ENCODE data around the gene LY6G6F.
A peak's percentile ranks its signal among the peaks of the same experiment; 100 is the strongest.

LY6G6F gene

DNA sequence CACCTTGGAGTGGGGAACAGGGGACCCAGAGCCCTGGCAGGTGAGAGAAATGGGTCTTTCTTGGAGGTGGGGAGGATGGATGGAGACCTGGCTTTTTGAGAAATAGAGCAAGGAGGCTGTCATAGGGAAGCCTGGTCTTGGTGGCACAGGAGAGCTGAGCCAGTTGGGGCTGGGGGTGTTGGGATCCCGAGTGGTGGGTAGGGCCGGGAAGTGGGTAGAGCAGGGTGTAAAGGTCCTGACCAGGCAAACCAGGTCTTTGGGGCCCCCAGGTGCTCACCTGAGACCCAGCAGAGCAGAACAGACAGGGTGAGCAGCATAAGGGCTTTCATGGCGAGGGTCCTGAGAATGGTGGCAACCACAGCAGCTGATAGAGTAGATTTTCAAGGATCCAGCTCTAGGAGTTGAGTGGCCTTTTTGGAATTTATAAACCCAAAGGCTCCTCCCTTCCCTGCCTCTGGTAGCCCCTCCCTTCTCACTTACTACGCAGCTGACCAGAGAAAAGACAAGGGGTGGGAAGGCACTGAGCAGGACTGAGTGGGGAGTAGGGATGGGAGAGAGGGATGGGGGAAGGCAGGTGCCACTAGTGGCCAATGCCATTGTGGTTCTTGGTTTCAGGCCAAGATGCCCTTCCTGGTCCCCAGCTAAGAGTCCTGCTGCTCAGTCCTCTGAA, 14.8 kb downstream of the LY6G6F start, which contains the start of gene LY6G6C:
Gene LY6G6C (minus strand): TSS at position 396 of the 670 bp plus-strand sequence. CDS start 67 bp downstream, at position 329.
- DNase-seq (ENCODE audit: low read depth, low spot score), result no peak
- peak within 1 kb of the TSS; percentile 68 for H3K27ac ChIP-seq

DNA sequence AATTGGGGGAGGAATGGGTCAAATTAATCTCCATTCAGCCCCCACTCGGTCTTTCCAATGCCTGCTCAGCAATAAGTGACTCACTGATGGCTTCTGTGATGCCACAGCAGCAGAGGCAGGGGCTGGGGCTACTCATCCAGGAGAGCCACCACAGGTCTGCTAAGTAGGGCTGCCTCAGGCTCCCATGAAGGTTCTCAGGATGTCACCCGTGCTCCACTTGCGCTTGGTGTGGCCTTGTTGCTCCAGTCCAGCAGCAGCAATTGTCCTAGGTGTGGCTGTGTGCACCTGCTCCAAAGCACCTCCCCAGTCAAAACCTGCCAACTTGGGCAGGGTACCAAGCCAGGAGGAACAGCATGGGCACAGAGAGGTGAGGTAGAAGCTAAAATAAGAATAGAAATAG, 15.5 kb downstream of the LY6G6F start:
- no peak for DNase-seq (ENCODE audit: low read depth, low spot score)
- no peak overlapping the region for H3K27ac ChIP-seq

DNA sequence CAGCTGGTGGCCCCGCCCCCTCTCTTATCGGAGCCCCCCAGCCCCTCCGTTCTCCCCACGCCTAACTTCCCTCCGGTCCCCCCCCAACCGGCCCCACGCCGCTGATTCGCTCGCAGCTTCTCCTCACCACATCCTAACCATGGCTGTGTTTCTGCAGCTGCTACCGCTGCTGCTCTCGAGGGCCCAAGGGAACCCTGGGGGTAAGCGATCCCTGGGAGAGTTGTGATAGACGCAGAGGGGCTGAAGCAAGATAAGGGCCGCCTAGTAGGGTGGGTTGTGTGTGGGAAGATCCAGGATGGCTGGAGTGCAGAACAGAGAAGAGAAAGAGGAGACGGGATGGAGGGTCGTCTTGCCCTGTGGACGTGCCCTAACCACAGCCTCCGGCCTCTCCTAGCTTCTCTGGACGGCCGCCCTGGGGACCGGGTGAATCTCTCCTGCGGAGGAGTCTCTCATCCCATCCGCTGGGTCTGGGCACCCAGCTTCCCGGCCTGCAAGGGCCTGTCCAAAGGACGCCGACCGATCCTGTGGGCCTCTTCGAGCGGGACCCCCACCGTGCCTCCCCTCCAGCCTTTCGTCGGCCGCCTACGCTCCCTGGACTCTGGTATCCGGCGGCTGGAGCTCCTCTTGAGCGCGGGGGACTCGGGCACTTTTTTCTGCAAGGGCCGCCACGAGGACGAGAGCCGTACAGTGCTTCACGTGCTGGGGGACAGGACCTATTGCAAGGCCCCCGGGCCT, 16.7 kb downstream of the LY6G6F start, which contains the start of gene MPIG6B:
Gene MPIG6B (plus strand): TSS at position 129 of the 735 bp plus-strand sequence. CDS start 11 bp downstream, at position 140.
- no peak within 1 kb of the TSS for H3K27ac ChIP-seq
- DNase-seq (ENCODE audit: low read depth, low spot score), result no peak

DNA sequence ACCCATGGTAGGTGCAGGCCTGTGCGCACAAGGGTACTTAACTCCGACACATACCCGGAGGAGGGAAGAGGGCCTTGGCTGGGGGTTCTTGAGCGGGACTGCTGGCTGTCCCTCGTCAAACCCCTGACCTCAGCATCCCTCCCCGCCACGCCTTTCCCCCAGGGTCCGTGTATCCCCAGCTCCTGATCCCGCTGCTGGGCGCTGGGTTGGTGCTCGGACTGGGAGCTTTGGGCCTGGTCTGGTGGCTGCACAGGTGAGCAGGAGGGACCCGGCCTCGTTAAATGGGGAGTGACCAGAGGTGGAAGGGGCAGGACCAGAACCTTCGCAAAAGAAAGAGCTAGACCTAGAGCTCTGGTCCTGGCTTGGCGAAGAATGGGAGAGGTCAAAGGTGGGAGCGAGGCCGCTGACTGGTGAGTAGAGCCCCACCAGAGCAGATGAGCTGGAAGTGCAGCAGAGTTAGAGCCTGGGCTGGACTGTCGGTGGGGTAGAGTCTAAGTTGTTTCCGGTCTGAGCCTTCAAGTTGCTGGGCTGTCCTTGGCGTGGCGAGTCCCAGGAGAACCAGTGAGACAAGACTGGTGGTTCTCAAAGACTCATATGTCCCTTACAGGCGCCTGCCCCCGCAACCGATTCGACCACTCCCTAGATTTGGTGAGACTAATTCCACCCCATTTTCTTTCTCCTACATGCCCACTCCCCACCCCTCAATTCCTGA, 17.5 kb downstream of the LY6G6F start:
- no peak for DNase-seq (ENCODE audit: low read depth, low spot score)
- H3K27ac ChIP-seq, result no peak overlapping the region

DNA sequence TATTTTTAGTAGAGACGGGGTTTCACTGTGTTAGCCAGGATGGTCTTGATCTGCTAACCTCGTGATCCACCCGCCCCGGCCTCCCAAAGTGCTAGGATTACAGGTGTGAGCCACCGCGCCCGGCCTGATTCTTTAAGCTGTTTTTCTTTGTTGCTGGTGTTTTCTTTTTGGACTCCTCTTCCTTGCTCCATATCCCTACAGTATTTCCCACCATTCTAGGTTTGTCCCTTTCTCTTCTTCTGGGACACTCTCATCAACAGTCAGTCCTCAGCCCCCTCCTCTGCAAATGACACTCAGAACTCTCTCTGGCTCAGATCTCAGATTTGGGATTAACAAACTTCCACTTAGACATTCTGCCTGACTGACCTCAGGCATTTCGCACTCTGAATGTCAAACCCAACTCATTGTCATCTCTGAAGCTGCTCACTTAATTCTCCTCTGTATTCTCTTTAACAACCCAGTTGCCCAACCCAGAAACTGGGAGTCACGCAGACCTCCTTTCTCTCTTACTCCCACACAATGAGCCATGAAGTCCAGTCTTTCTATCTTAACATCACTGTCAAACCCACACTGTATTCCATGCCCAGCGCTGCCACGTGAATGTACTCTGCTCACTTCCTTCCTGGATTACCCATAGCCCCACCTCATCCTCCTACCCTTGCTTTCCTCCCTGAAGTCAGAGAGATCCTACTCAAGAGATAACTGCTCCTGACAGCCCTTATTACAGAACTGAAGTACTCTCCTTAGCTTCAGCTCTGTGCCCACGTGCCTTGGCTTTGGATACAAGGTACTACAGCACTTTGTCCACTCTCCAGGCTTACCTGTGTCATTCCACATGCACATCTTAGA, 19.1 kb downstream of the LY6G6F start:
- no peak overlapping the region for H3K27ac ChIP-seq
- no peak for DNase-seq (ENCODE audit: low read depth, low spot score)

DNA sequence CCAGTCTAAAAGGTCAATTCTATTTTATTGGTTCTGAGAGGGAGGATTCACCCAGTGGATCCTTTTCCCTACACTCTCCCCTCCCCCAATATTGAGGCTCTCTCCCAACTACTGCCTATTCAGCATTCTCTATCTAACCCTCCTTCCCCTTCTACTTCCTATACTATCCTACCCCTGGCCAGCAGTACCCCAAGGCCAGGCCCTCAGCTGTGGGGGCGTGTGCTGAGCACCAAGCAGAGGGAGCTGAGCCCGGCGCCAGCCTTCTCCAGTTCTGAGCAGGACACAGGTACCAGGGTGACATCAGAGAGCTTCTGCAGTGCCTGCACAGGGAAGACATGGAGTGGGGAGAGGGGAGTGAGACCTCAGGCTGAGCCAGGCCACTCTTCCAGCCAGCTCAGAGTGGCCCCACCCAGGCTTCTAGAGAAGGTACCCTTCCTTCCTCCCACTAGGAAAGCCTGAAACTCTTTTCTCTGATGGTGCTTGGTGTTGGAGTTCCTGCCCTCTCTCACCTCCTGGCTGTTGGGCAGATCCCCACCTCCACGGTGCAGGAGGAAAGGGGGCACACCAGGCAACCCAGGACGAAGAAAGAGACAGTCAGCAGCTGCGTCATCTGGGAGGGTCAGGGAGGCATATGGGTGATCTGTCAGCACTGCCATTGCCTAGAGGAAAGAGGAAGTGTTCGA, 20.5 kb downstream of the LY6G6F start:
- no peak overlapping the region for H3K27ac ChIP-seq
- no peak for DNase-seq (ENCODE audit: low read depth, low spot score)

DNA sequence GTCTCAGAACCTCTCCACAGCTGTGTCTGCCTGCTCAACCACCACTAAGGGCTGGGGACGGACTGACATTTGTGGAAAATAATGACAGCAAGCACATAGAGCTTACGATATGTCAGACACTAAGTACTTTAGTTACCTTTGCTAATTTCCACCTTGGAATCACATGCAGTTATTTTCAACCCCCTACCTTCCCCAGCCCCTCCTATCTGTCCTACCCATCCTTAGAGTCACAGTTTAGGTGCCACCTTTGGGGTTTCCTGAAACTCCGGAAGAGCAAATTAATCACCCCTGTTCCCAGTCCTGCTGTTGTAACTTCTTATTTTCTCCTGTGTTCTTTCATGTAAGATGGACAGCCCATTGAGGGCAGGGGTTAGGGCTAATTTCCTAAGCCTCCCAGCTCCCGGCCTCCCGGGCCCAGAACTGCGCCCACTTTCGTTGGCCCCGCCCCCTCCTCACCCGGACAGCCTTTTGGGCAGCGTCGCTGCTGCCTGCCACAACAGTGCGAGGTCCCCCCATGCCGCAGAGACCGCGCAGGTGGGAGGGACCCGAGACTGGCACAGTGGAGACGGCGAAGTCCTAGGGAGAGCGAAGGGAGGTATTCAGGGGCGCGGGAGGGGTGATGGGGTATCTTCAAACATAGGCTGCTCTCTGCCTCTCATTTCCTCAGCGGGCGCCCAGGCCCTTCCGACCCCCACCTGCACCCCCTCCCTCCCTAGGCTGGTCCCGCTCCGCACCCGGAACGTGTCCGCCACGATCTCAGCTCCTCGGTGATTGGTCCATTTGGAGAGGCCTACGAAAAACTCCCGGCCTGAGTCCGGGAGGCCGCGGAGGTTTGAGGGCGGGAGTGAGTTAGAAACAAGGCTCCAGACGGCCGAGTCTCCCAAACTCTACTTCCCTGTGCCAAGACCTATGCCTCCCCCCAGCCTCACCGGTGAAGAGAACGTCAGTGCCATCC, 21.3 kb downstream of the LY6G6F start:
- no peak for DNase-seq (ENCODE audit: low read depth, low spot score)
- no peak overlapping the region for H3K27ac ChIP-seq

DNA sequence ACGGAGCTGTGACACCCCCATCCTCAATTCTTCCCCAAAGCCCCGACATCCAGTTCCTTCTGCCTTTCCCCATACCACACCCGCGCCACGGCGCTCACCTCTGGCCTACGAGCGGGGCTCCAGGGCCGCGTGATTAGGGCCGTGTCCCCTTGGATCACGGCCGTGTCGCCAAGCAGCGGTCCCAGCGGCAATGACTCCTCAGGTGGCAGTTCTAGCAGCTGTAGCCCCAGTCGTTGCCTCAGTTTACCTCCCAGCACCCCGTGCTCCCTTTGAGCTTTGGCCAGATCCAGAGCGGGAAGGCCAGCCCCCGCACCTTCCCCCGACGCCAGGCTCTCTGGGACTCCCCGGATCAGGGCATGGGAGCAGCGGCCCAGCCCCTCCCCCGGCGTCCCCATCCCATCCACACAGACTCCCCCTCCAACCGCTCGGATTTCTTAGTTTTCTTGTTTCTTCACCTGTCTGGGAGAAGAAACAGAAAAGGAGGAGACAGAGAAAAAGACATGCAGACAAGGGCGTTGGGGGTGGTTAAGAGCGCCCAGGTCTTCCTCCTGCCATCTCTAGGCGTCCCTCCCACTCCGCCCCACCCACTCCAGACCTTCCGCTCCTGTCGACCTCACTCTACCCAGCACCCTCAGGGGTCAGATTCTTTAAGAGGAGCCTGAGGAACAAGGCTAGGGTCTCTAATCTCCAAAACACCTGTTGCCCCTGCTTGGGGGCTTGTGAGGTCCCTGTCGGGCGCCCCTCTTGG, 22.3 kb downstream of the LY6G6F start, which contains the start of gene DDAH2:
Gene DDAH2 (minus strand): TSS at position 533 of the 748 bp plus-strand sequence. CDS start 138 bp downstream, at position 395.
- peak within 1 kb of the TSS; percentile 67 for H3K27ac ChIP-seq
- DNase-seq (ENCODE audit: low read depth, low spot score), result no peak

DNA sequence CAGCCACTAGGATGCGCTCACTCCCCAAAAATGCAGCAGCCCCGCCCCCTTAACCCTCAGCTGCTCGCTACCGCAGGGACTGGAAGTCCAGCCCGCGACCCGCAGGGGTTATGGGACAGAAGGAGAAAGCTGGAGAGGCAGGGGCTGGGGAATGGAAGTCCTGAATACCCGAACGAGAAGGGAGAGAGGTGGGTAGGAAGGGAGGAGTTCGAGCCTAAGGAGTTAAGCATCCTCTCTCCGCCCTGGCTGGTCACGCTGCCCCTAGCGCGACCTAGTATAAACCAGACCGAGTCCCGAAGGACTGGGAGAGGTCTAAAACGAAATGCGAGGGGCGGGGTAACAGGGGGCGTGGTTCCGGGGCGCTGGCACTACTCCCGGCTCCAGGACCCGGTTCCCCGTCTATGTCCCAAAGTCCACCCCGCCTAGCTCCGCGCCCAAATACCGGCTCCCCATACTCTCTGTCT, 22.9 kb downstream of the LY6G6F start:
- DNase-seq (ENCODE audit: low read depth, low spot score), result no peak

DNA sequence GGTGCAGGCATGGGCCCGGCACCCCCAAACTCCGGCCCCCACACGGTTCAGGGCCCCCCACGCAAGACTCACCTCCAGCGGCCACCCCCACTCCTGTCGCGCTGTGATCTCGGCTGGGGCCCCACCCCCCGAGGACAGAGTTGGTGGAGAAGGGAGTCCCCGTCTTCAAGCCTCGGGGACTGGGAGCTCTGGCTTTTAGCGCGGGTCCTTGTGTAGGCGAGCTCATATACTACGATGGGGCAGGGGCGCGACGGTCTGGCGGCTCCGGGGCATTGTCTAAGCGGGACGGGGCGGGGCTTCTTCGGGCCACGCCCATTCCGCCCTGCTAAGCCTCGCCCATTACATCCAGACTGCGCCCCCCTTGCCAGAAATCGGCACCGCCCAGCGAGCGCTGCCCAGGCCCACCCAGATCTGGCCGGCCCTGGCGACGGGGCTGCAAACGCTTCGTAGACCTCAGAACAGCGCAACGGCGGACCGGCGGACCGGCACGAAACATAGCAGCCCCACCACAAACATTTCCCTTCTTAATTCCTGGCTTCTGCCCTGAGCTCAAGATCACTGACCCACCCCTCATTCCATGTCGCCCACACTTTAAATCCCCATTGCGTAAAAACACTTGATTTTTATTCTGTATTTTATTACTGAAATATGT, 23.4 kb downstream of the LY6G6F start:
- H3K27ac ChIP-seq, result peak overlapping the region; percentile 67
- DNase-seq (ENCODE audit: low read depth, low spot score), result no peak

More for the DNA sequence above, 22.9 kb downstream of the LY6G6F start:
- peak overlapping the region; percentile 67 for H3K27ac ChIP-seq

DNA sequence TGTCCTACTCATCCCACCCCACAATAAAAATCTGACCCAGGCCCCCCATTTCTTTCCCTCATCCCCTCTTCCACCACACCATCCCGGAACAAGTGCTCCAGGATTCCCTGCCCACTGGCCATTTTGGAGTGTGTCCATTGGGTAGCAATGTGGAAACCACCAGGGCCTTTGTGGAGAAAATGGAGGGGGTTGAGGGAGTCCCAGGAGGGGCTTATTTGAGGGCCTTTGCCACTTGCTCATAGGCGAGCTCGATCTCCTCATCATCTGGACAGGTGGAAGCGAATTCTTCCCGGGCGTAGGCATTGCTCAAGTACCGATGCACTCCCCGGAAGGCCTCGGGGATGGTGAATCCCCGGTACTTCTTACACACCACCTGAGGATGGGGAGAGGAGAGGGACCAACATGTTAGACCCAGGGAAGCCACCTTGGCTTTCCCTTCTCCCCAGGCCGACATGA, 24.0 kb downstream of the LY6G6F start:
- no peak for DNase-seq (ENCODE audit: low read depth, low spot score)
- peak overlapping the region; percentile 67 for H3K27ac ChIP-seq

DNA sequence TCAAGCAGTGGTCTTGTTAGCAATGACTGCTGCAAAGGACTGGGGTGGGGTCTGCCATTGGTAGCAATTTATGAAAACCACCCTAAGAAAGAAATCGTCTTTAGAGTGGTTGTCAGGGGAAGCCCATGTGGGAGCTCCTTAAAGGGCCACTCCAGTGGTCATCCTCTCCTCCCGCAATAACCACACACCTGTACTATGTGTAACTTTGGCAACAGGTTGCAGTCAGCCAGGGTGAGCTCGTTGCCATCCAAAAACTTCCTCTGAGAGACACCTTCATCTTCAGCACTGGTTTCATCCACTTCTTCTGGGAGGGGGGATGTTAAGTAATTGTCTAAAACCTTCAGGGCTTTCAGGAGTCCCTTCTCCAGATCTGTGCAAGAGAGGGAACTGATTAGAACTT, 25.4 kb downstream of the LY6G6F start:
- no peak for DNase-seq (ENCODE audit: low read depth, low spot score)
- no peak overlapping the region for H3K27ac ChIP-seq

DNA sequence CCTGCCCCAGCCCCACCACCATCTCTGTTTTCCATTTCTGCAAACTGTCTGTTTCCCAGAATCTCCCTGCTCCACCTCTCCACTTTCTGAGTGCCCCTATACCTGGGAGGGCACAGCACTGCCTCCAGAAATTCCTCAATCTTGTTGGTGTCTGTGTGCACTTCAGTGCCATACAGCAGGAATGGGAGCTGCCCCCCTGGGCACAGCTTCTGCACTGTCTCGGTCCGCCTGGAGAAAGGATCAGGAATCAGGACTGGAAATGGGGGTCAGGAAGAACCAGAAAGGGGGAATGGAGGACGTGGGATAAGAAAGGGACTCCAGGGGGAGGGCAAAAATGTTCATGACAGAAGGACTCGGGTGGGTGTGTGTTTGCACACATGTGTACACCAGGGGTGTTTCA, 27.1 kb downstream of the LY6G6F start:
- no peak for DNase-seq (ENCODE audit: low read depth, low spot score)
- peak overlapping the region; percentile 96 for H3K27ac ChIP-seq

DNA sequence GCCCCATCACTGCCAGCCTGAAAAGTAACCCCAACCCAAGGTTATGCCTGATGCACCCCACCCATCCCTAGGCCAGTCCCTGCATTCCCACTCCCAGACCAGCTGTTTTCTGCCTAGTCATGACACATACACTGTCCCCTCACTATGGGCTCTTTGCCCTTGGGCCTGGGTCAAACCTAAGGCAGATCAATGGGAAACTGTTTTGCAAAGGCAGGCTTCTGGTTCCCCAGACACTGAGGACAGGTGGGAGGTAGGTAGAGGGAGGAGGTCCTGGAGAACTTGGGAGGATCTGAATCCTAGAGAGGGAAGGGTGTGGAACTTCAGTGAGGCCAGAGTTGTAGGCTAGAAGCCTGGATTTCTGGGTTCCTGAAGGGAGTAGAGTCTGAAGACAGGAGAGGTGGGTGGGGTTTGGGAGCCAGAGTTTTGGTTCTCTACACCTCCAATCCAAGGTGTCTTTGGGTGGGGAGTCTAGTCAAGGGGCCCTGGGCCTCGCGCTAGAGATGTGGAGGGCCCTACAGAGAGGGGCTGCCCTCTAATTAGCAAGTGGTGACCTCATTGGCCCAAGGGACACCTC, 27.7 kb downstream of the LY6G6F start:
- peak overlapping the region; percentile 96 for H3K27ac ChIP-seq
- DNase-seq (ENCODE audit: low read depth, low spot score), result no peak

DNA sequence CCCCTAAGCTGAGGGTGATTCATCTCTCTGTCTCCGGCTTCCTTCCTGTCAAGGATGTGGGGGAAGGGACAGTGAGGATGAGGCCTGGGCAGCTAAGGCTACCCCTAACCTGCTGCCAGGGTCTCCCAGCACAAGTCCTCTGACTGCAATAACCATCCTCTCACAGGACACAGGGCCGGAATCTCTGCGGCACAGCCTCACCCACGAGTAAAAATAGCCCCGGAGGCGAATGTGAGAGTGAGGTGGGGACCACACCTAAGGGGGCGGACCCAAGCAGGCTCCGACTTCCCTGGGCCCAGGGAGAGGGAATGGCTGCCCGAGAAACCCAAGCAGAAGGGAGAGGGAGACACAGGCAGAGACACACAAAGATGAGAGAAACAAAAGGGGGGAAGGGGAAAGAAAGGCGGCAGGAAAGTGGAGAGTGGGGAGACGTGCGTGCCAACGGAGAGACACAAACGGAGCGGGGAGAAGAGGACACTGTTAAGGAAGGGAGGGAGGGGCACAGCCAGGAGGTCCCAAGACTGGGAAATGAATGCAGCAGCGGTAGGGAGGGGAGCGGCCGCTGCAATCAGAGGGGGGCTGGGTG, 28.2 kb downstream of the LY6G6F start:
- peak overlapping the region; percentile 96 for H3K27ac ChIP-seq
- no peak for DNase-seq (ENCODE audit: low read depth, low spot score)
